Sigmoid colon (tissue), 7 donors: ENCODE measurements around the gene TBC1D20. TPM values are rescaled to one million over a fixed set of nuclear protein-coding genes. Genes with fewer than 3 reads are reported as not detected.
A peak's percentile ranks its signal among the peaks of the same experiment; 100 is the strongest.
"Not testable (repeated sequence)": the region's sequence is repeated elsewhere in the genome, so short reads cannot be mapped to it uniquely, and the experiment has no call there.

Experiments used
- DNase-seq: peaks from one replicate; pipeline ENCODE4 v3.0.0-alpha.2; 2019
- H3K27ac ChIP-seq, 4 donors: fragments of 200-600 bp; sonication (generic); one replicate each; pipeline ENCODE4 v1.5.1; 2016 to 2019; ENCODE audit warnings: mild to moderate bottlenecking in 1 of 4
- H3K27me3 ChIP-seq, 3 donors: fragments of 200-600 bp; sonication (generic); one replicate each; pipeline ENCODE4 v1.5.1; 2019; ENCODE audit warnings: mild to moderate bottlenecking in 1 of 3
- H3K36me3 ChIP-seq, 4 donors: fragments of 200-600 bp; sonication (generic); one replicate each; pipeline ENCODE4 v1.5.1; 2016 to 2019
- H3K4me1 ChIP-seq, 4 donors: fragments of 200-600 bp; sonication (generic); one replicate each; pipeline ENCODE4 v1.5.1; 2017 to 2019
- H3K4me3 ChIP-seq, 4 donors: fragments of 200-600 bp; sonication (generic); one replicate each; pipeline ENCODE4 v1.5.1; 2017 to 2019; ENCODE audit warnings: mild to moderate bottlenecking in 2 of 4, moderate library complexity in 1 of 4
- H3K9me3 ChIP-seq, 4 donors: fragments of 200-600 bp in 3 of 4; sonication (generic) in 3 of 4; one replicate each; pipeline versions ENCODE4 v1.5.1 to v1.6.1; 2013 to 2019
- EP300 ChIP-seq, 4 donors: sonication (generic); formaldehyde crosslinking; IDR thresholded peaks; one replicate each; pipeline ENCODE4 v1.6.1; 2017; ENCODE audit warnings: antibody characterized with exemption in 4 of 4
- POLR2A ChIP-seq, 2 donors: fragments of 450-650 bp; IDR thresholded peaks; one replicate each; pipeline ENCODE4 v1.6.1; 2016; ENCODE audit warnings: antibody characterized with exemption in 2 of 2, mild to moderate bottlenecking in 2 of 2, moderate library complexity in 2 of 2
- POLR2AphosphoS5 ChIP-seq, 4 donors: sonication (generic); formaldehyde crosslinking; IDR thresholded peaks; one replicate each; pipeline ENCODE4 v1.6.1; 2017; ENCODE audit warnings: antibody characterized with exemption in 4 of 4
- WGBS, 2 donors: extraction: QIAGEN DNeasy Blood & Tissue Kit; methylation state at CpG; one replicate each; pipeline ENCODE4 v1.1.7; 2013; 5-methylcytosine and 5-hydroxymethylcytosine counted together
- intact Hi-C: fragments of 100-400 bp; cut with DNase I; formaldehyde crosslinking; loops from one replicate; pipeline ENCODE4 v1.15.1; 2023
- polyA plus RNA-seq, 3 donors: library from polyadenylated mRNA; stranded (reverse); fragments of 200-250 nt; gene quantifications; one replicate each; pipeline ENCODE4 v1.2.3, GENCODE V29; 2013
- total RNA-seq, 4 donors: library from RNA; depleted of rRNA; stranded (reverse); fragments of >200 nt; gene quantifications; one replicate each; pipeline ENCODE4 v1.1.0, GENCODE V29; 2016
- TF ChIP-seq, protein P1 (sequence below), 4 experiments: fragments of 450-650 bp in 3 of 4; fragments of 200-600 bp in 1 of 4; IDR thresholded peaks; one replicate each; pipeline ENCODE4 v1.5.1; 2016 to 2019; ENCODE audit warnings: antibody characterized with exemption in 4 of 4, mild to moderate bottlenecking in 3 of 4, moderate library complexity in 2 of 4
- donor health status: healthy with polysubstance abuse.
- donor health status: Bipolar disorder and iron deficiency.
- donor health status: healthy.

The TBC1D20 gene, protein sequence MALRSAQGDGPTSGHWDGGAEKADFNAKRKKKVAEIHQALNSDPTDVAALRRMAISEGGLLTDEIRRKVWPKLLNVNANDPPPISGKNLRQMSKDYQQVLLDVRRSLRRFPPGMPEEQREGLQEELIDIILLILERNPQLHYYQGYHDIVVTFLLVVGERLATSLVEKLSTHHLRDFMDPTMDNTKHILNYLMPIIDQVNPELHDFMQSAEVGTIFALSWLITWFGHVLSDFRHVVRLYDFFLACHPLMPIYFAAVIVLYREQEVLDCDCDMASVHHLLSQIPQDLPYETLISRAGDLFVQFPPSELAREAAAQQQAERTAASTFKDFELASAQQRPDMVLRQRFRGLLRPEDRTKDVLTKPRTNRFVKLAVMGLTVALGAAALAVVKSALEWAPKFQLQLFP
- total RNA-seq (10 to 100 TPM; 32.6 to 42.9 (median 35.3) TPM), polyA plus RNA-seq (10 to 100 TPM; 16.8 to 22.2 (median 20.6) TPM)

DNA sequence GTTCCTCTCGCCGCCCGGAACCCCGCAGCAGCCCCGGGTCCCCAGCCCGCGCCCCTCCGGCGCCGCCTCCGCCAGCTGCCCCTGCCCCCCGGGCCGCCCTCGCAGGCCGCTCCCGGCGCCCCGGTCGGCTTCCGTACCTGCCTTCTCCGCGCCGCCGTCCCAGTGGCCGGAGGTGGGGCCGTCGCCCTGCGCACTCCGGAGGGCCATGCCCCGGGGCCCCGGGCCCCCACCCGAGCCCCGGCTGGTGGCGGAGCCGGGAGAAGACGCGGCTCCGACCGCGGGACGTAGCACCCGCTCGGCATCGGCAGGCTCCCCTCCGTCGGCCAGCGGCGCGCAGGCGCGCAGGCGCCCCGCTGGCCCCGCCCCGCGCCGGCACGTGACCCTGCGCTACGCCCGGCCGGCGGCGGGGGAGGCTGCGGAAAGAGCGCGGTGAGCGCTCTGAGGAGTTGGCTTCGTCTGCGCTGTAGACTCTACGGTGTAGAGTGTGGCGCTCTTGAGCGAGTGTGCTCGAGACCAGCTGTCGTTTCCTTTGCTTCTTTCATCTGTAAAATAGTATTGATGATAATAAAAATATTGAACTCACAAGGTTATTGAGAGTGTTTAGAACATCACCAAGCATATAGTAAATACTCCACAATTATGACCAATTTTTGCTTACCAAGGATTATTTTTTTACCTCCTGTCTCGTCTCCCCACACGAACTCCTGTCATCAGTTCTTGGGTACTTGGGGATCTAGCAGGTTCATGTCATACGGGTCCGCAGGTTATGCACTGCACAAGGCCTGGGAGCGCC, at the start of gene TBC1D20:
Gene TBC1D20 (minus strand): TSS at position 335 of the 793 bp plus-strand sequence. CDS start 128 bp downstream, at position 207.
- intact Hi-C loops: loop anchor here (2.0 to 5.0 kb wide), 3 partner anchors 54 to 116 kb away; partner anchors contain the start of genes CSNK2A1, NRSN2 and RBCK1
- H3K27ac ChIP-seq: peak within 1 kb of the TSS; percentile 92 to 97 (median 96)
- H3K4me1 ChIP-seq: peaks cover 0 to 40% (median 37%) of the 10 kb centered on the region in 4 donors
- 1% methylated on average over 80 of the region's 80 CpGs for WGBS, 2 donors
- DNase-seq: peak; percentile 92
- no peak for TF ChIP-seq EP300 (IDR thresholded peaks at IDR 0.05)
- peak; percentile 57 to 83 (median 76) for TF ChIP-seq POLR2AphosphoS5 (IDR thresholded peaks at IDR 0.05)
- peak within 1 kb of the TSS; percentile 67 to 90 (median 86) for H3K4me3 ChIP-seq
- H3K27me3 ChIP-seq: no peaks in the 10 kb centered on the region
- H3K36me3 ChIP-seq: no peaks in the 10 kb centered on the region
- no peaks in the 10 kb centered on the region for H3K9me3 ChIP-seq

- H3K9me3 ChIP-seq, H3K4me3 ChIP-seq, H3K27ac ChIP-seq, intact Hi-C loops, H3K27me3 ChIP-seq, DNase-seq: not testable (repeated sequence)
- 25 to 73% methylated on average over 9 of the region's 9 CpGs for WGBS, 2 donors
- H3K36me3 ChIP-seq: peaks cover 0 to 23% (median 6%) of the 10 kb centered on the region in 4 donors
- H3K4me1 ChIP-seq: peaks cover 0 to 38% (median 10%) of the 10 kb centered on the region in 4 donors
Observed at GRCh38 chr20:510328-511057, 48.2 kb upstream of the TBC1D20 start.

- not testable (repeated sequence) for H3K27ac ChIP-seq
- peaks cover 0 to 33% (median 10%) of the 10 kb centered on the region in 4 donors for H3K4me1 ChIP-seq
- WGBS, 2 donors: 18 to 50% methylated on average over 6 of the region's 6 CpGs
Observed at GRCh38 chr20:508364-508787, 46.0 kb upstream of the TBC1D20 start.

DNA sequence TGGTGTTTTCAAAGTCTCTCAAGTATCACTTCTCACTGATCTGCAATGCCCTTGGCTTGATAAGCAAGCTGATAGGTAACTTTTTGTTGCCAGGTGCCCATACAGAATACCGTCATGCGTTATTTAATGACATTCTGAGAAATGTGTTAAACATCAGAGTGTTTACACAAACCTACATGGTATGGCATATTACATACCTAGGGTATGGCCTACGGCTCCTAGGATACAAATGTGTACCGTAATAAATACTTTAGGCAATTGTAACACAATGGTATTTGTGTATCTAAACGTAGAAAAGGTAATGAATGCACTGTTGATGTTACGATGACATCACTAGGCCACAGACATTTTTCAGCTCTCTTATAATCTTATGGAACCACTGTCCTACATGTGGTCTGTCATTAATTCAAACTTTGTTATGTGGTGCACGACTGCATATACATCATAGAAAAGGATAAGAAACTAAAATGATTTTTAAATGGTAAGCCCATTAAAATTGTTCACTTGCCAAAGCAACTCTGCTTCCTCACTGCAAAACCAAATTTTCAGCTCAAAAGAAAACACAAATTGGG, 45.5 kb upstream of the TBC1D20 start:
- 70 to 88% methylated on average over 7 of the region's 7 CpGs for WGBS, 2 donors
- no peaks in the 10 kb centered on the region for H3K27me3 ChIP-seq
- no peak for DNase-seq
- H3K4me3 ChIP-seq: no peak overlapping the region
- TF ChIP-seq, protein P1, sequence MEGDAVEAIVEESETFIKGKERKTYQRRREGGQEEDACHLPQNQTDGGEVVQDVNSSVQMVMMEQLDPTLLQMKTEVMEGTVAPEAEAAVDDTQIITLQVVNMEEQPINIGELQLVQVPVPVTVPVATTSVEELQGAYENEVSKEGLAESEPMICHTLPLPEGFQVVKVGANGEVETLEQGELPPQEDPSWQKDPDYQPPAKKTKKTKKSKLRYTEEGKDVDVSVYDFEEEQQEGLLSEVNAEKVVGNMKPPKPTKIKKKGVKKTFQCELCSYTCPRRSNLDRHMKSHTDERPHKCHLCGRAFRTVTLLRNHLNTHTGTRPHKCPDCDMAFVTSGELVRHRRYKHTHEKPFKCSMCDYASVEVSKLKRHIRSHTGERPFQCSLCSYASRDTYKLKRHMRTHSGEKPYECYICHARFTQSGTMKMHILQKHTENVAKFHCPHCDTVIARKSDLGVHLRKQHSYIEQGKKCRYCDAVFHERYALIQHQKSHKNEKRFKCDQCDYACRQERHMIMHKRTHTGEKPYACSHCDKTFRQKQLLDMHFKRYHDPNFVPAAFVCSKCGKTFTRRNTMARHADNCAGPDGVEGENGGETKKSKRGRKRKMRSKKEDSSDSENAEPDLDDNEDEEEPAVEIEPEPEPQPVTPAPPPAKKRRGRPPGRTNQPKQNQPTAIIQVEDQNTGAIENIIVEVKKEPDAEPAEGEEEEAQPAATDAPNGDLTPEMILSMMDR (IDR thresholded peaks at IDR 0.05): no peak
- TF ChIP-seq EP300 (IDR thresholded peaks at IDR 0.05) (no peak), POLR2A (IDR thresholded peaks at IDR 0.05) (no peak), POLR2AphosphoS5 (IDR thresholded peaks at IDR 0.05) (no peak)
- peaks cover 0 to 28% (median 10%) of the 10 kb centered on the region in 4 donors for H3K4me1 ChIP-seq
- no peaks in the 10 kb centered on the region for H3K9me3 ChIP-seq
- H3K36me3 ChIP-seq: peaks cover 6 to 48% (median 22%) of the 10 kb centered on the region in 4 donors
- intact Hi-C loops: no loop called here
- H3K27ac ChIP-seq: no peak overlapping the region

More at GRCh38 chr20:508364-508787, 46.0 kb upstream of the TBC1D20 start:
- H3K27me3 ChIP-seq, DNase-seq, H3K4me3 ChIP-seq, H3K9me3 ChIP-seq, intact Hi-C loops: not testable (repeated sequence)
- peaks cover under 1 to 43% (median 17%) of the 10 kb centered on the region in 4 donors for H3K36me3 ChIP-seq

DNA sequence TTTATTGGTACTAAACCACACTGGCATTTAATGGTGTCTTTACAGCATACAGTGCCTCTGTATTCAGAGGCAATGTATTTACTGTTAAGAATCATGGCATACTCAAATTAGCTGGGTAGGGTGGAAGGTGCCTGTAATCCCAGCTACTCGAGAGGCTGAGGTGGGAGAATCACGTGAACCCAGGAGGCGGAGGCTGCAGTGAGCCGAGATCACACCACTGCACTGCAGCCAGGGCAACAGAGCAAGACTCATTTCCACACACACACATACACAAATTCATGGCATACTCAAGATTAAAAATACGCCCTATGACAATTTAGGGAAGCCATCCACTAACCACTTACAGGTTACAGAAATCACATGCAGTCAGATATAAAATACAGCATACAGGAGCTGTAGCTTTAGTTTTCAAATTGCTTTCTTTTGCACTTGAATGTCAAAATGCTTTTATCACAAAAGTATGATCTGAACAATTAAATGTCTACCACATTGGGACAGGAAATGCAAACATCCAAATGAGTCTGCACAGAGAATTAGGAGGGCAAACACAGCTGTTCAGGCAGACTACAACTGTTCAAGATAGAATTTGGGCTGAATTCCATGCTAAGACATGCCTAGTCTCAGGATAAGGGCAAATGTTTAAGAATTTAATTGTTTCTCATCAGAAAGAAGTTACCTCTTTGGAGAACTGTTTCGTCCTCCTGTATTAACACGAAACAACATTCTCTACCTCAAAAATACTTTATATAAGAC, 44.8 kb upstream of the TBC1D20 start:
- Histone ChIP-seq H3K4me3 (no peak overlapping the region), H3K36me3 (peaks cover 6 to 55% (median 25%) of the 10 kb centered on the region in 4 donors), H3K27ac (no peak overlapping the region), H3K9me3 (no peaks in the 10 kb centered on the region), H3K4me1 (peaks cover 0 to 23% (median 10%) of the 10 kb centered on the region in 4 donors), H3K27me3 (no peaks in the 10 kb centered on the region)
- DNase-seq: no peak
- 92 to 95% methylated on average over 7 of the region's 7 CpGs for WGBS, 2 donors
- TF ChIP-seq EP300 (IDR thresholded peaks at IDR 0.05): no peak
- TF ChIP-seq POLR2A (IDR thresholded peaks at IDR 0.05): no peak
- TF ChIP-seq, protein P1 (IDR thresholded peaks at IDR 0.05): no peak
- no peak for TF ChIP-seq POLR2AphosphoS5 (IDR thresholded peaks at IDR 0.05)
- intact Hi-C loops: no loop called here
